HG03469 (cell line): ENCODE measurements around the gene TACC2.

Experiments
- ATAC-seq: cut with Tn5 transposase; IDR thresholded peaks from one replicate; pipeline ENCODE4 v1.9.1; 2021; ENCODE audit warnings: mild to moderate bottlenecking, moderate library complexity, moderate number of reproducible peaks; ENCODE audit not compliant: unreplicated experiment

Gene TACC2

DNA sequence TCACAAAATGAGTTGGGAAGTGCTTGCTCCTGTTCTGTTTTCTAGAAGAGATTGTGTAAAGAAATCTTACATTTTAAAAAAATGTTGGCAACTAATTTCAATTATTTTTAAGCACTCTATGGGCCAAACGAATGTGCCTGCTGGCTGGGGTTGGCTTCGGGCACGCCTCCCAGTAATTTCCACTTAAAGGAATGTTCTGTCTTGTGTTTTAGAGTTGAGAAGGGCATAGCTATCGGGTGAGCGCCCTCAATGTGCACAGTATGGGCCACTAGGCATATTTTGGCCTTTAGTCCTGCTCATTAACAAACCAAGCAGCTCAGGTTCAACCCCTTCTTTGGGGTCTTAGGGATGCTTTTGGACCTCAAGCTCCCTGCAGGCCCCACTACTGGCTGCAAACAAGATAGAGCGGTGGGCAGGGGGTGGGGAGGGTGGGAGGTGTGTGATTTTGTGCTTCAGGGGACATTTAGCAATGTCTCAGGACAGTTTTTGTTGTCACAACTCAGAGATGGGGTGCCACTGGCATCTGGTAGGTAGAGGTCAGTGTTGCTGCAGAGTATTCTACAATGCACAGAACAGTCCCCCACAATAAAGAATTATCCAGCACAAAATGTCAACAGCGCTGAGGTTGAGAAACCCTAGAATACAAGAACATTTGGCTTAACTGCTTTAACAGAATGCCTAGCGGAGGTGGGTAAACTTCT, 40.7 kb downstream of the TACC2 start:
- ATAC-seq = no peak

DNA sequence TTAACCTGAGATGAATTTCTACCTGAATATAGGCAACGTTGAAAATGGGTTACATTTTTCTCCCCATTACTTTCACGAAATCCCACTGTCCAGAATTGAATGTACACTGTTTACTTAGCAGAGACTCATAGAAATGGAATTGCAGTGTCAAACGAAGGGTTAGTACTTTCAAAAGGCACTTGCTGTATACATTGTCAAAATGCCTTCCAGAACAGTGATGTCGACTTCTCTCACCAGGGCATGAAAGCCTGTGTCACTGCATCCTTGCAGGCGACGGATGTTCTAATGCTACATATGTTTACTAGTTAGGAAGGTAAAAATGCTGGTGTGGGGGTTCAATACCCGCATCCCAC, 41.2 kb downstream of the TACC2 start:
- ATAC-seq = no peak

DNA sequence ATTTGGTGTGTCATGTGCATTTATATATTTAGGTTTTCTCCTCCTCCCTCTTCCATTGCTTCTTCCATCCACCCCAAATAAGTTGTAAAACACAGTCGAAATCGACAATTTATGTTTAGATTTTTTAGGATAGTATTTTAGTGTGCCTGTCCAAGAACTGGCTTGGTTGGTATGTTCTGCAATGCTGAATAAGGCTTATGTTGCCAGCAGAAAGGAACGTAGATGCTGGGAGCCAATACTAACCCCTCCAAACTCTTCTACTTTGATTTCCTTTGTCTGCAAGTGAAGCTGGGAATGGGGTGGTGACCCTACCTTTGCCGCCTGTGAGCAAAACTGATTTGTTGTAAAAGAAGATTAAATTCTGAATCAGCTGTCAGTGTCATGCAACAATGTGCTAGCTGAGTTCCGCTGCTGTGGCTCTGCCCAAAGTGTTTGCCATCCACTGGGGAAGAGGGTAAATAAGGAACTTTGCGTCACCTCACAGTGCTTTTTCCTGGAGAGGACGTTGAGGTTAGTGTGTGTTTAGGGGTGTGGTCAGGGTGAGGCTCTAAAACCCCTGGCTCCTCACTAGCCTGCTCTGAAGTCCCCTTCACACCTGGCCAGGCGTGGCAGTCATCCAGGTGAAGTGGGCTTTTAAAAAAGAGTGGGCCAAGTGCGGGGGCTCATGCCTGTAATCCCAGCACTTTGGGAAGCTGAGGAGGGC, 44.4 kb downstream of the TACC2 start:
- no peak for ATAC-seq

DNA sequence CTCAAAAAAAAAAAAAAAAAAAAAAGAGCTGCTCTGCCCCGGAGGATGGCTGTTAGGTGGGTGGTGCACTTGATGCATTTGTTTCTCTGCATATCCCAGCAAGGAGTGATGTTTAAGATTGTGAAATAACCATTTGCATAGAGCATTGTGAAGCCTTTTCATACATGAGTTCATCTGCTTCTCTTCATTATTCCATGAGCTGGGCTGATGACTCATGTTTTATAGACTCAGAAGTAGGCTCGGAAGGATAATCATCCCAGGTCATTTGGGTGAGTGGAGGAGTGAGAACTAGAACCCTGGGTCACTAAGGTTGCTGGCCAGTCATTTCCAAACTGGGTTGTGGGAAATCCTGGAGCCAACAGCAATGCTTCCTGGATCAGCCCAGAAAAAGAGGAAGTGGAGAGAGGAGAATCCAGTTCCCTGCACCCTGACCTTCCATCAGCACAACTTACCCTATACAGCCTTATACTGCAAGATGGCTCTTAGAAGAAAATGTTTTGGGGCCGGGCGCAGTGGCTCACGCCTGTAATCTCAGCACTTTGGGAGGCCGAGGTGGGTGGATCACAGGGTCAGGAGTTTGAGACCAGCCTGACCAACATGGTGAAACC, 45.3 kb downstream of the TACC2 start:
- ATAC-seq = no peak

DNA sequence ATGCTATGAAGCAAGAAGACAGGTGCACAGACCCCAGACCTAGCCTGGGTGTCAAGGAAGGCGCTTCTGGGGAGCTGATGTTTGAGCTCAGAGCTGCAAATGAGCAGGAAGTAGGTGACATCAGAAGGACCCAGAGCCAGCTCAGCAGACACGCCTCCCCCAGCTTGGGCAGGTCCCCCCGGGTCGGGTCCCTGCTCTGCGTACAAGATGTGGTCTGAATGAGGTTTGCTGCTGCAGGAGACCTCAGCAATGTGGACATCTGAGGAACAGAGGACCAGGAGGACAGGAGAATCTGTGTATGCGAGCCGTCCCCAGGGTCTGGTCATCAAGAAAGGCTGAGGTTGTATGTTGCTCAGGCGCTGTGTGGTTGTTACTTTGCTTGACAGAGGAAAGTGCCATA, 51.8 kb downstream of the TACC2 start:
- ATAC-seq = no peak

DNA sequence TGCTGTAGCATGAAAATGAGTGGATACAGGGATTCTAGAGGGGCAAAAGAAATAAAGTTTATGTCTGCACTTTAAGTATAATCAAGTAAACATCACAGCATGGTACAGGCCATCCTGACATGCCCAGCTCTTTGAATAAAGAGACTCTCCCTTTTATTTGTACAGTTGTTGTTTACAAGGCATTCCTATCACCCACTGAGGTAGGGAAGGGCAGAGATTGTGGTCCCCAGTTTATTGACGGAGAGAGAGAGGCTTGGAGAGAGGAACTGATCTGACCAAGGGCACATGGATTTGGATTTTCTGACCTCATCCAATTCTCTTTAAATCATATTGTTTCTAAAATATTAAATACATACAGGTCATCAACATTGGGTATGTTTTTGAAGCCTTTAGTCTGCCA, 53.9 kb downstream of the TACC2 start:
- no peak for ATAC-seq

DNA sequence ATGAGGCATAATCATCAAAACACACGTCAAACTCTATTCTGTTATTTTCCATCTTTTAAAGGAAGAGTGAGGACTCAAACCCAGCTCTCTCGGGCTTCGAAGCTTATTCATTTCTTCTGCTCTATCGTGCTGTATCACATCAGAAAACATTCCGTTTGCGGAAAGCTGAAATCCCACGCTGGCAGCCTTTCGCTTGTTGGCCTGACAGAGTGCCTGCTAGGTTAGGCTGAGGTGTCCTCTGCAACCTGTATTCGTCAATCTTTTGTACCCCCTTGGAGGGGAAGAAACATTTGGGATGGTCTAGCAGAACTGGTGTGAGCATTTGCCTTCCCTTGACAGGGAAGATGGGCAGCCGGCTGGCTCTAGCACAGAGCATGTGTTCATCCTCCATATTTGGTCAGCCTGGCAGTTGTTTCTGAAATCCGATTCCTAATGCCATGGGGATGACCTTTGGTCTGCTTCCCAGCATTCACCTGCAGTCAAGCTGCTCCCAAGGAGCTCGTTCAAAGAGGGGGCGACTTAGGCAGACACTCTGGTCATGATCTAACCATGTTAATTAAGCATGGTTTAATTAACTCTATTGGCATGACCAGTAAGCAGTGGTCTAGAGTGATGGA, 55.2 kb downstream of the TACC2 start:
- no peak for ATAC-seq

DNA sequence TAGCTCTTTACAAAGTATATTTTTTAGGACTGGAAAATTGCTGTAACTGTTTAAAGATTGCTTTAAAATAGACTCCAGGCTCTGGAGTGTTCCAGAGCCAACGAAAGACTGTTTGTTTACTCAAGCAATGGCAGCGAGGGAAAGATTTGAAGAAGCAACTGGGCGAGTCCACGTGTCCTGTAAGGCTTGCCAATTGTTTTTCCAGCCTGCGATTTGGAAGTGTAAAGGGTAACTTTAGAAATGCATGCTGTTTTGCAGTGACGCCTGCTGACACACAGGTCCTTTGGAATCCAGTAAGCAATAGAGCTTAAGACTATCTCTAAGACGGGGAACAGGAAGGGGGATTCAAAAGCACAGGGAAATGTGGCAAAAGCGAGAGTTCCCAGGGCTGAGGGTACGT, 55.8 kb downstream of the TACC2 start:
- no peak for ATAC-seq

DNA sequence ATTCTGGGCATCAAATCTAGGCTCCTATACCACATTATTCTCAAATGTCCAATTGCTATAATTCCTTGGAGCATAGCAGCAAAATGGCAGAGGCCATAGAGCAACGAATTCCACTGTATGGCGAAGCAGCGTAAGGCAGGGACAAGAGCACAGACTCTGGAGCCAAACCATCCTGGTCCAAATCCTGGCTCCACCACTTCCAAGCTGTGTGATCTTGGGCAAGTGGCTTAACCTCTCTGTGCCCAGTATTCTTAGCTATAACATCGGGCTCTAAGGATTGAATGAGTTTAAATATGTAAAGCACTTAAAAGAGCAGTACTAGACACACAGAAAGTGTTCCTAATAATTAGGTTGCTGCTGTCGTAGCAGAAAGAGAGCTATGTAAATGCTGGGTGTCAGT, 56.2 kb downstream of the TACC2 start:
- ATAC-seq = no peak

DNA sequence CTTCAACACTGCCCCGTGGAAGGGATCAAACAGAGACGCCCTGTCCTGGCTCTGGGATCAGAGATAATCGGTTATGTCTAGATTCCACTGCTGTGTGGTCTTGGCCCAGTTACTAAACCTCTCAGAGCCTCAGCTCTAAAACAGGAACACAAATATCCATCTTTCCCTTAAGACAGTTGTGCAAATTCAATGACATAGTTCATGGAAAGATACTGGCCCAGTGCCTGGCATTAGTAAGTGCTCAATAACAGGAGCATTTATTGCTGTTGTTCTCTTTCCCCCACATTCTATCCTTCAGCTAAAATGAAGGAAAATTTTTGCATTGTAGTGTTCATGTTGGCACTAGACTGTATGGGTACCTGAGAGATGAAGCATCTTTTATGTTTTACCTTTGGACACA, 58.6 kb downstream of the TACC2 start:
- ATAC-seq = no peak

DNA sequence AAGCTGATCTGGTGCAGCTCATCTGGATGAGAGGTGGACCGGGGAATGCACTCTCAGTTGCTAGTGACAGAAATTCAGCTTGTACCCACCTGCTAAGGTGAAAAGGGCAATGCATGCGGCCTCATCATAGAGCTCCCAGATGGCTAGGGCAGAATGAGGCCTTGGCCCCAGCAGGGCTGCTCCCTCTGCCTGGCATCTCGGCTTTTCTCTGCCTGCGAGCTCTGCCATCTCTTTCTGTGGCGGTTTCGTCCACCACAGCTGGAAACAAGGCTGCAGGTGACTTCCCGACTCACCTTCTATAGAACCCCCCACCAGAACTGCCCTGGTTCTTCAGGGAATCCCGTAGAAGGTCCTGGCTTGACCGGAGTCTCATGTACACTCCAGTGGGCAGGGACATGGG, 60.1 kb downstream of the TACC2 start:
- ATAC-seq = no peak

DNA sequence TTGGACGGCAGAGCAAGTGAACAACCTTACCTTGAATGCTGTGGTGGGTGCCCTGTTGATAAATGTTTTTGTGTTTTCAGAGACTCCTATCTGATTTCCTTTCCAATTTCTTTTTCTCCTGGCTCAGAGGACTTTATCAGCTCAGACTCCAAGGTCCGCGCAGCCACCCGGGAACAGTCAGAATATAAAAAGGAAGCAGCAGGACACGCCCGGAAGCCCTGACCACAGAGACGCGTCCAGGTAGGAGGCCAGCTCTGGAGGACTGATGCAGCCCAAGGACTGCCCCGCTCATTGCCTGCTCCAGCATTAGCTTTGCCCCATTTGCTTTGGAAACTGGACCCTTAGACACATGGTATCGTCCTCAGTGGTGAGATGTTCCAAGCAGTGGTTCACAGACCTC, 61.3 kb downstream of the TACC2 start:
- no peak for ATAC-seq

DNA sequence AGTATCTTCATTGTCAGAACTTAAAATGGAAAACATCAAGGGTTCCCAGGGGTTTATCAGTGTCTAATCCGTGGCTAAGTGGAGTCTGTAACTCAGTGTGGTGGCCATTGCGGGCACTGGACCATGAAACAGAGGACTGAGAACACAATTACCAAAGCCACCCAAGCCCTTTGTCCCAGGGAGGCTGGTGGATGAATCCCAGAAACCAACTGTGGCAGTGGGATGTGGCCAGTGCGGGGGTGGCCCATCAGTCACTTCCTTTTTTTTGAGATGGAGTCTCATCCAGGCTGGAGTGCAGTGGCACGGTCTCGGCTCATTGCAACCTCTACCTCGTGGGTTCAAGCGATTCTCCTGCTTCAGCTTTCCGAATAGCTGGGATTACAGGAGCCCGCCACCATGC, 61.8 kb downstream of the TACC2 start:
- no peak for ATAC-seq

DNA sequence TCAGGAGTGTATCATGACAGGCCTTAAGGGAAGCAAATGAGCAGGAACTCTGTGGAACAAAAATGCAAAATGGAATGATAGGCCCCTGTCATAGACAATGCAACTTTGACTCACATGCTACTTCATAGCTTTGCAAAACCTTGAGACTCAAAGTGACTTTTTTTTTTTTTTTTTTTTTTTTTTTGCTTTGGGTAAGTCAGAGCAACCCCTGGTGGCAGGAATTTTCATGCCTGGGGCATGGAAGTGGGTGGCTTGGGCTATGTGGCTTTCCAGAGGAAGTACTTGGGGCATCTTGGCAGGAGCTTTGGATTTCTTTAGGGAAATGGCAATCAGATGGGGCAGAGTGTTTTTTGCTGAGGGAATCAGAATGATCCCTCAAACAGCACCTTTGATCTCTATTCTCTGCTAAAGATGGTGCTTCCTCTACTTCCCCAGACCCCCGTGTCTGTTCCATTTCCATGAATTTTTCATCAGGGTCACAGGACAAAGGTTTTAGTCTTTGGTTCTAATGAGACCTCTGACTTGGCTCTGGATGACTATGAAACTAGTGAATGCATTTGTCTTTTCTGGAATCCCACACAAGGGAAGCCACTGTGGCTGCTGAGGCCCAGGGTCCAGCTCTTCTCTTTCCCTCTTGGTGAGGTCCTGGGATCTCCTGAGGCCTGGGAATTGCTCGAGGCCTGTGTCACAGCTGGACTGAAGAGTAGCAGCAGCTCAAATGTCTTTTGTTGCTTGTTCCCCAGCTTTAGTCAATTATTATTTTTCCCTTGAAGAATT, 62.8 kb downstream of the TACC2 start:
- no peak for ATAC-seq

DNA sequence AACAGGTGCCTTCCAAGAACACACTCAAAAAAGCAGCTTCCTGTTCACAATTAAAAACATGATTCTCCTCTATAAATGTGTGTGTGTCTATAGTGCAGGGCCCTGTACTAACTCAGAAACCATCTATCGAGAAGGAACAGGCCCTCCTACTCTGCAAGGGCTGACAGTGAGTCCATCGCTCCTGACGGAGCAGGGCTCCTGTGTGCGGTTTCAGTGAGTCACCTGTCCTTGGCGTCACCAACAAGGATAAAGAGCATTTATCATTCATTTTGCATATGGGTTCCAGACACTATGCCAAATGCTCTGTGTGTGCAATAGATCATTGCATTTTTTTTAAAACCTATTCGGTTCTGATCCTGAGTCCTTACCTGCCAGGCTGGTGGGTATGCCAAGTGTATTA, 63.7 kb downstream of the TACC2 start:
- ATAC-seq = no peak

DNA sequence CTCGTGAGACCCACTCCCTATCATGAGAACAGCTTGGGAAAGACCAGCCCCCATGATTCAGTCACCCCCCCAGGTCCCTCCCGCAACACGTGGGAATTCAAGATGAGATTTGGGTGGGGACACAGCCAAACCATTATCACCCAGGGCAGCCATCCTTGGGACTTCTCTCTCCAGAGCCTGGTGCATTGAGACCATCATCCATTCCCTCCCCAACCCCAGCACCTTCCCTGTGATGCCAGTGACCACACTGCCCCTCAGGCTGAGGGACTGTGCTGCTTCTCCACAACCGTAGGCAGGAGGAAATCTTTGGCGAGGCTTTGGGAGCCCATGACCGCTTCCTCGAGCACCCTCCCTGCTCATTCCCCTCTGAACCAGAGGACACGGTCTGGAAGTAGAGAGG, 64.4 kb downstream of the TACC2 start:
- ATAC-seq = no peak

DNA sequence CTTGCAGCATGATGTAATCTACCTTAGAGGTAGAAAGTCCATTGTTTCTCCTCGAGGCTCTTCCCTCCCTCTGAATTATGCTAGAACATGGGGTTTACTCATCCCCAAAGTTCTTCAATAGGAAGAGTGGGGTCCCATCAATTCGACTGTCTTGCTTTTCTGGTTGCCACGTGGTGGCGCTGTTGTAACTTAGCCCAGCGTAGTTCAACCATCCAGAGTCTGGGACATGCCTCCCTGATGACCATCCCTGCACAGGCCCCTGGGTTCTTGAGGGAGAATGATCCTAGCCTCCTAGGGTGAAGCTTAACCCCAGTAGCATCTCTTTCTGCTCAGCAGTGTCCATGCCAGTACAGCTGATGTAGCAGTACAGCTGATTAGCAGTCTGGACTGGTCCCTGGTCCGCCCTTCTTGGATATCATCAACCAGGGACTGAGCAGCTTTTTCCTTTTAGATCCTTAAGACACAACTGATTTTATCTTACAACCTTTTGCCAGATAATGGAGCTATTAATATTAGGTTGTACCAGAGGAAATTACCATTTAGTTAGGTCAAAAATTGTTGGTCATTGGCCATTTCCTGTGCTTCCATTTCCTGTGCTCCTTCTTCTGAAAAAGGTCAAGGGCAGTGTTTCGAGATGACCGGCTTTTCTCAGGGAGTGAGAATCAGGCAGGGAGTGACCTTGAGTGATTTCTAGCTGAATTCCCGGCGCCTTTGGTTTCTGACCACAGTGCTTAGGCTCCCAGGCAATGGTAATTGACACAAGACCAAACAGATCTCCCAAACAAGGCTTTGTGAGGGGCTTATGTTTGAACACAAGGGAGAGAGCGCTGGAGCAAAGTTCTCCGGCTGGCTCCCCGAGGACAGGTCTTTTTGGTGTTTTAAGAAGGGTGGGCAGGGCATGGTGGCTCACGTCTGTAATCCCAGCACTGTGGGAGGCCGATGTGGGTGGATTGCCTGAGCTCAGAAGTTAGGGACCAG, 65.4 kb downstream of the TACC2 start:
- no peak for ATAC-seq

DNA sequence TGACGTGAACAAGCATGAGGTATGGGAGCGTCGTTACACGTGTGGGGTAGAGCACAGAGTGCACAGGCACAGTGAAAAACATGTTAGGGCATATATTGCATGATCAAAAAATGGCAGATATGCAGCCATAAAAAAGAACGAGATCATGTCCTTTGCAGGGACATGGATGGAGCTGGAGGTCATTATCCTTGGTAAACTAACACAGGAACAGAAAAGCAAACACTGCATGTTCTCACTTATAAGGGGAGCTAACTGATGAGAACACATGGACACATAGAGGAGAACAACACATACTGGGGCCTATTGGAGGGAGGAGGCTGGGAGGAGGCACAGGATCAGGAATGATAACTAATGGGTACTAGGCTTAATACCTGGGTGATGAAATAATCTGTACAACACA, 66.3 kb downstream of the TACC2 start:
- ATAC-seq = no peak

DNA sequence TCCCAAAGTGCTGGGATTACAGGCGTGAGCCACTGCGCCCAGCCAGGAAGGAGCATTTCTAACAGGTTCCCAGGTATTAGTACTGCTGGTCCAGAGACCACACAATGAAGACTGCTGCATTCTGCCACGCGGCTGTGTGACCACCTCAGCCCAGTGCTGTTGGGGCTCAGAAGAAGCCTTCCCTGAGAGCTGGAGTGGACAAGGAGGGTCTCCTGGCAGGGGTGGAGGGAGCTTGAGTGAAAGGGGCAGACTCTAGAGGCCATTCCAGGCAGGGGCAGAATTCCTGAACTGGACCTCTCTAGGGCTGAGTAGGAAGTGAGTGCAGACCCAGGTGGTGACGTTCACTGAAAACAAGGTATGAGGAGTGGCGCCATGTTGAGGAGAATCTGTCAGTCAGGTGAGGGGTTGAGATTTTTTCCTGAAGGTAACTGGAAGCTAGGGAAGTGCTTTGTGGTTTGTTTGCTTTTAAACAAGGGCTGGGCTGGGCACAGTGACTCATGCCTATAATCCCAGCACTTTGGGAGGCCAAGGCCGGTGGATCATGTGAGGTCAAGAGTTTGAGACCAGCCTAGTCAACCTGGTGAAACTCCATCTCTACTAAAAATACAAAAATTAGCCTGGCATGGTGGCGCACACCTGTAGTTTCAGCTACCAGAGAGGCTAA, 67.6 kb downstream of the TACC2 start:
- no peak for ATAC-seq
